Measurements from ENCODE around the gene STPG4. TPM values are rescaled to one million over a fixed set of nuclear protein-coding genes. Genes with fewer than 3 reads are reported as not detected.
"Not testable (repeated sequence)": the region's sequence is repeated elsewhere in the genome, so short reads cannot be mapped to it uniquely, and the experiment has no call there.

Gene STPG4
- total RNA-seq, 1 donor from 2014 or later: 2.9 TPM

DNA sequence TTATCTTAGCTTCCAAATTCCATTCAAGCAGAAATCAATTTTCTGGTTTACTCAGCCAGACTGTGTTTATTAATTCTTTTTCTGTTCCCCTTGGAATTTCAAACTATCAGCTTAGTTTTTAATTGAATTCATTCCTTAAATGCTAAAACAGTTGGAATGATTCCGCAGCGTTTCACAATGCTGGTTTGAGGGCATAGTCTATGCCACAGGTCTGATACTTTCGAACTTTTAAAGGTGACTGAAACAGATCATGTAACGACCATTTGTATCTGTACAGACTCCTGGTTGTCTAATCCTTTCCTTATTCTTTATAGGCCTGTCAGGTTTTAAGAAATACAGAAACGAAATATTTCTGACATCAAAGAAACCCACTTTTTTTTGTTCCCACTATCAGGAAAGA is 45.4 kb downstream of the STPG4 start:
- no peak for DNase-seq (ENCODE audit: extremely low spot score in 2 of 2)
- Histone ChIP-seq H3K9me3 (no peaks in the 10 kb centered on the region), H3K36me3 (no peaks in the 10 kb centered on the region), H3K4me3 (no peak overlapping the region), H3K27ac (no peak overlapping the region), H3K27me3 (no peaks in the 10 kb centered on the region), H3K4me1 (no peaks in the 10 kb centered on the region)
- no peak for TF ChIP-seq CTCF (IDR thresholded peaks at IDR 0.05)
- TF ChIP-seq POLR2AphosphoS5 (IDR thresholded peaks at IDR 0.05; ENCODE audit: insufficient read depth in 1 of 2, low read depth in 1 of 2): no peak
- no peak for TF ChIP-seq POLR2A (IDR thresholded peaks at IDR 0.05)
- intact Hi-C loops (cut with DNase I): no loop called here

DNA sequence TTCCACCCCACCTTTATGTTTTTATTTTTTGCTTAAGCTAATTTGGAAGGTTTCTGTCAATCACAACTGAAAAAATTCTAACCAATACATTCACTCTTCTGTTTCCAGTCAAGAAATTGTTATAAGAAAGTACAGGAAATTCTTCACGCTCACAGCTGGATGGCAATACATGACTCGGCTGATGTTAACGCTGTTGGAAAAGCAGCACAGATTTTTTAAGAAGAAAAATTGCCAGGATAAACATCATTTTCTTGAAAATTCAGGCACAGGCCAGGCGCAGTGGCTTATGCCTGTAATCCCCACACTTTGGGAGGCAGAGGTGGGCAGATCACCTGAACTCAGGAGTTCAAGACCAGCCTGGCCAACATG is 46.1 kb downstream of the STPG4 start:
- H3K27me3 ChIP-seq: no peaks in the 10 kb centered on the region
- H3K4me3 ChIP-seq: no peak overlapping the region
- H3K9me3 ChIP-seq: no peaks in the 10 kb centered on the region
- intact Hi-C loops (cut with DNase I): no loop called here
- no peak overlapping the region for H3K27ac ChIP-seq
- no peaks in the 10 kb centered on the region for H3K36me3 ChIP-seq
- no peaks in the 10 kb centered on the region for H3K4me1 ChIP-seq
- no peak for DNase-seq (ENCODE audit: extremely low spot score in 2 of 2)
- no peak for TF ChIP-seq POLR2A (IDR thresholded peaks at IDR 0.05)
- TF ChIP-seq POLR2AphosphoS5 (IDR thresholded peaks at IDR 0.05; ENCODE audit: insufficient read depth in 1 of 2, low read depth in 1 of 2): no peak
- no peak for TF ChIP-seq CTCF (IDR thresholded peaks at IDR 0.05)

- H3K27ac ChIP-seq; H3K36me3 ChIP-seq; DNase-seq (ENCODE audit: extremely low spot score in 2 of 2); H3K4me1 ChIP-seq; H3K4me3 ChIP-seq; intact Hi-C loops (cut with DNase I); H3K27me3 ChIP-seq; H3K9me3 ChIP-seq: not testable (repeated sequence)
Observed at GRCh38 chr2:47108267-47109006, 46.7 kb downstream of the STPG4 start.

- DNase-seq (ENCODE audit: extremely low spot score in 2 of 2): not testable (repeated sequence)
Observed at GRCh38 chr2:47107201-47107600, 47.9 kb downstream of the STPG4 start.

DNA sequence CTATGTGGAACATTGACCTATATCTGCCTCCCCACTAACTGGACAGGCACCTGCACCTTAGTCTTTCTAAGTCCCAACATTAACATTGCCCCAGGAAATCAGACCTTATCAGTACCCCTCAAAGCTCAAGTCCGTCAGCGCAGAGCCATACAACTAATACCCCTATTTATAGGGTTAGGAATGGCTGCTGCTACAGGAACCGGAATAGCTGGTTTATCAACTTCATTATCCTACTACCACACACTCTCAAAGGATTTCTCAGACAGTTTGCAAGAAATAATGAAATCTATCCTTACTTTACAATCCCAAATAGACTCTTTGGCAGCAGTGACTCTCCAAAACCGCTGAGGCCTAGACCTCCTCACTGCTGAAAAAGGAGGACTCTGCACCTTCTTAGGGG is 48.9 kb downstream of the STPG4 start:
- DNase-seq (ENCODE audit: extremely low spot score in 2 of 2): not testable (repeated sequence)

More at GRCh38 chr2:47107201-47107600, 47.9 kb downstream of the STPG4 start:
- H3K4me3 ChIP-seq; H3K4me1 ChIP-seq; H3K27ac ChIP-seq; H3K36me3 ChIP-seq; H3K9me3 ChIP-seq; H3K27me3 ChIP-seq; intact Hi-C loops (cut with DNase I): not testable (repeated sequence)

GRCh38 chr2:47099712-47100111 is 55.4 kb downstream of the STPG4 start:
- H3K36me3 ChIP-seq; intact Hi-C loops (cut with DNase I); H3K27me3 ChIP-seq; H3K27ac ChIP-seq; H3K4me1 ChIP-seq; H3K4me3 ChIP-seq; H3K9me3 ChIP-seq: not testable (repeated sequence)
- peak in 1 of 2 donors; percentile 22 for DNase-seq (ENCODE audit: extremely low spot score in 2 of 2)

More for the DNA sequence above, 48.9 kb downstream of the STPG4 start:
- H3K27ac ChIP-seq; H3K4me3 ChIP-seq; H3K36me3 ChIP-seq; intact Hi-C loops (cut with DNase I); H3K9me3 ChIP-seq; H3K4me1 ChIP-seq; H3K27me3 ChIP-seq: not testable (repeated sequence)

- Histone ChIP-seq H3K36me3 (no peaks in the 10 kb centered on the region), H3K27me3 (no peaks in the 10 kb centered on the region), H3K4me3 (no peak overlapping the region), H3K4me1 (no peaks in the 10 kb centered on the region), H3K9me3 (no peaks in the 10 kb centered on the region), H3K27ac (no peak overlapping the region)
- intact Hi-C loops (cut with DNase I): no loop called here
- no peak for TF ChIP-seq POLR2AphosphoS5 (IDR thresholded peaks at IDR 0.05; ENCODE audit: insufficient read depth in 1 of 2, low read depth in 1 of 2)
- TF ChIP-seq CTCF (IDR thresholded peaks at IDR 0.05): no peak
- no peak for TF ChIP-seq POLR2A (IDR thresholded peaks at IDR 0.05)
- peak in 1 of 2 donors; percentile 54 for DNase-seq (ENCODE audit: extremely low spot score in 2 of 2)
Observed at GRCh38 chr2:47098953-47099352, 56.2 kb downstream of the STPG4 start.
